ENCODE results near the gene CENPF. TPM values are rescaled to one million over a fixed set of nuclear protein-coding genes. Genes with fewer than 3 reads are reported as not detected.
"Not testable (repeated sequence)": the region's sequence is repeated elsewhere in the genome, so short reads cannot be mapped to it uniquely, and the experiment has no call there.

Gene CENPF
- total RNA-seq, 2 donors from 2014 or later = 0.63 to 3.3 TPM

DNA sequence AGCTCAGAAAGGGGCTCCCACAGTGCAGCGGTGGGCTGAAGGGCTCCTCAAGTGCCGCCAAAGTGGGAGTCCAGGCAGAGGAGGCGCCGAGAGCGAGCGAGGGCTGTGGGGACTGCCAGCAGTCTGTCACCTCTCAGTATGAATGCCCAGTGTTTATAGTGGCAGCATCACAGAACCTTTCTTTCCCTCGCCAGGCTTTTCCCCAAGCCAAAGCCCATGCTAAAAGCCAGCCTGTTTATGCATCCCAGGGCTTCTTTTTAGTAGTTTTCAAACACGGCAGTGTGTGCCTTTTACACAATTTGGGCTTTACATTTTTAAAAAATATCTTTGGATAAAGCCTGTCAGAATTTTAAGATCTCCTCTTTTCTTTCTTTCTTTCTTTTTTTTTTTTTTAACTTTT lies 70.6 kb downstream of the CENPF start:
- H3K27ac ChIP-seq = no peak overlapping the region
- H3K4me3 ChIP-seq = no peak overlapping the region
- DNase-seq (ENCODE audit: low spot score) = no peak
- no peaks in the 10 kb centered on the region for H3K27me3 ChIP-seq
- H3K9me3 ChIP-seq = no peaks in the 10 kb centered on the region
- peaks cover 0 to 5% of the 10 kb centered on the region in 2 donors for H3K4me1 ChIP-seq
- no peaks in the 10 kb centered on the region for H3K36me3 ChIP-seq
- TF ChIP-seq, protein P1, sequence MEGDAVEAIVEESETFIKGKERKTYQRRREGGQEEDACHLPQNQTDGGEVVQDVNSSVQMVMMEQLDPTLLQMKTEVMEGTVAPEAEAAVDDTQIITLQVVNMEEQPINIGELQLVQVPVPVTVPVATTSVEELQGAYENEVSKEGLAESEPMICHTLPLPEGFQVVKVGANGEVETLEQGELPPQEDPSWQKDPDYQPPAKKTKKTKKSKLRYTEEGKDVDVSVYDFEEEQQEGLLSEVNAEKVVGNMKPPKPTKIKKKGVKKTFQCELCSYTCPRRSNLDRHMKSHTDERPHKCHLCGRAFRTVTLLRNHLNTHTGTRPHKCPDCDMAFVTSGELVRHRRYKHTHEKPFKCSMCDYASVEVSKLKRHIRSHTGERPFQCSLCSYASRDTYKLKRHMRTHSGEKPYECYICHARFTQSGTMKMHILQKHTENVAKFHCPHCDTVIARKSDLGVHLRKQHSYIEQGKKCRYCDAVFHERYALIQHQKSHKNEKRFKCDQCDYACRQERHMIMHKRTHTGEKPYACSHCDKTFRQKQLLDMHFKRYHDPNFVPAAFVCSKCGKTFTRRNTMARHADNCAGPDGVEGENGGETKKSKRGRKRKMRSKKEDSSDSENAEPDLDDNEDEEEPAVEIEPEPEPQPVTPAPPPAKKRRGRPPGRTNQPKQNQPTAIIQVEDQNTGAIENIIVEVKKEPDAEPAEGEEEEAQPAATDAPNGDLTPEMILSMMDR (IDR thresholded peaks at IDR 0.05) = no peak

DNA sequence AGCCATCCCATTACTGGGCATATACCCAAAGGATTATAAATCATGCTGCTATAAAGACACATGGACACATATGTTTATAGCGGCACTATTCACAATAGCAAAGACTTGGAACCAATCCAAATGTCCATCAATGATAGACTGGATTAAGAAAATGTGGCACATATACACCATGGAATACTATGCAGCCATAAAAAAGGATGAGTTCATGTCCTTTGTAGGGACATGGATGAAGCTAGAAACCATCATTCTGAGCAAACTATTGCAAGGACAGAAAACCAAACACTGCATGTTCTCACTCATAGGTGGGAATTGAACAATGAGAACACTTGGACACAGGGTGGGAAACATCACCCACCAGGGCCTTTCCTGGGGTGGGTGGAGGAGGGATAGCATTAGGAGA lies 72.5 kb downstream of the CENPF start:
- not testable (repeated sequence) for DNase-seq (ENCODE audit: low spot score); H3K4me1 ChIP-seq; H3K27ac ChIP-seq; H3K9me3 ChIP-seq; H3K36me3 ChIP-seq; H3K27me3 ChIP-seq; H3K4me3 ChIP-seq

DNA sequence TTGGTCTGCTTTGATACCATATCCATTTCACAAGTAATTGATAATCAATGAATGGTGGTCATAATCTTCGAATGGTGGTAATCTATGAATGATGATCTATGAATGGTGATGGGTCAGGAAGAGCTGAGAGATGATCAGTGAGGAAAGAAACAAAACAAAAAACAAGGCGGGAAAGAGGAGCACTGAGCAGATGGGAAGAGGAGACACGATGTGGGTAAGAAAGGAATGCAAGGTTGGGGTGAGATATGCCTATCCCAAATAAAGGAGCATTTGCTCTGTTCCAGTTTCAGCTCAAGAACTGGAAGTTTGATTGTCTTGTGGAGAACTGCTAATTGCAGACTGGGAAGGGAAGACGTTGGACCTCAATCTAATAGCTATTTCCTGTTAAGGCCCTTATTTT lies 73.8 kb downstream of the CENPF start:
- H3K4me1 ChIP-seq = no peaks in the 10 kb centered on the region
- no peaks in the 10 kb centered on the region for H3K27me3 ChIP-seq
- TF ChIP-seq, protein P1 (IDR thresholded peaks at IDR 0.05) = no peak

GRCh38 chr1:214677945-214678344 lies 75.0 kb downstream of the CENPF start:
- H3K36me3 ChIP-seq = no peaks in the 10 kb centered on the region
- no peak overlapping the region for H3K4me3 ChIP-seq
- H3K4me1 ChIP-seq = no peaks in the 10 kb centered on the region
- TF ChIP-seq, protein P1 (IDR thresholded peaks at IDR 0.05) = no peak
- no peak overlapping the region for H3K27ac ChIP-seq
- no peak for DNase-seq (ENCODE audit: low spot score)
- no peaks in the 10 kb centered on the region for H3K9me3 ChIP-seq
- H3K27me3 ChIP-seq = no peaks in the 10 kb centered on the region

More for the DNA sequence above, 73.8 kb downstream of the CENPF start:
- DNase-seq (ENCODE audit: low spot score) = no peak
- Histone ChIP-seq H3K9me3 (no peaks in the 10 kb centered on the region), H3K4me3 (no peak overlapping the region), H3K36me3 (no peaks in the 10 kb centered on the region), H3K27ac (no peak overlapping the region)

DNA sequence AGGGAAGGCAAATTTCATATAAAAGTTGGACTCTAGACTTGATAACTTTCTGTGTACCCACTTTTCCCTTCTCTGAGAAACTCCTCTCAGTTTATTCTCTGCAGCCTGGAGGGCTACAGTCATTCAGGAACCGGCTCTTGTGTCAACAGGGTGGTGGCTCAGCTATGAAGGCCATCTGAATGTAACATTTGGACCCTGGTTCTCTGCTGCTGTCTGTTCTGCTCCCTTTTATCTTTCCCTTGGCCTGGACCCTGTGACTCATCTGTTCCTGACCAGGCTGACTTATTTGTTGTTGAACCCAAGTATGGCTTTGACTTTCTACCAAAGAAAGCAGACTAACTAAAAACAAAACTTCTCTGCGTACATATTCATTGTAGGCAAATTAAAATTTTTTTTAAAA lies 75.4 kb downstream of the CENPF start:
- H3K4me1 ChIP-seq = no peaks in the 10 kb centered on the region
- no peaks in the 10 kb centered on the region for H3K9me3 ChIP-seq
- H3K27me3 ChIP-seq = no peaks in the 10 kb centered on the region
- no peak overlapping the region for H3K27ac ChIP-seq
- no peaks in the 10 kb centered on the region for H3K36me3 ChIP-seq
- no peak for DNase-seq (ENCODE audit: low spot score)
- H3K4me3 ChIP-seq = no peak overlapping the region
- TF ChIP-seq, protein P1 (IDR thresholded peaks at IDR 0.05) = no peak

DNA sequence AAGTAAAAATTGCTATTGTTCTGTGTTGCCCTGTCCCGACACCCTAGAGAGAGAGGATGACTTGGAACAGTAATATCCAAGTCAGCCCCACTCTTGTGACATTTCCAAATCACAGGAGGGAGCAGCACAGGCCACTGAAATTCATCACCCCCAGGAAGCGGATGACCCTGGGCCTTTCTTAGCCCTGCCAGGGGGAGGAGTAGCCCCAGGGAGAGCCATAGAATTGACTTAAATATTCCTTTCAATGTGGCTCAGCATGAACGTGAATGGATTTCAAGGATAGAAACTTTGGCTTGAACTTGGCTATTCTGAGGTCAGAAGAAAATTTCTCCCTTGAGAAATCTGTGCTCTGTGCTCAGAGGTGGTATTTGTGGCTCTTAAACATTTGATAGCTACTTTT lies 80.6 kb downstream of the CENPF start:
- Histone ChIP-seq H3K9me3 (no peaks in the 10 kb centered on the region), H3K27me3 (no peaks in the 10 kb centered on the region), H3K4me3 (no peak overlapping the region), H3K36me3 (no peaks in the 10 kb centered on the region), H3K27ac (no peak overlapping the region), H3K4me1 (no peaks in the 10 kb centered on the region)
- DNase-seq (ENCODE audit: low spot score) = no peak
- TF ChIP-seq, protein P1 (IDR thresholded peaks at IDR 0.05) = no peak
